Placental epithelial cell (primary cell): ENCODE data around the gene GP5. TPM values are rescaled to one million over a fixed set of nuclear protein-coding genes. Genes with fewer than 3 reads are reported as not detected.

Source experiments
- total RNA-seq: library from RNA; depleted of rRNA; stranded (reverse); fragments of >200 nt; gene quantifications from 2 replicates; pipeline ENCODE4 v1.2.3, GENCODE V29; 2012

Gene GP5
- not detected in 2 replicates for total RNA-seq

GRCh38 chr3:194399166-194399565, at the start of gene GP5:
GP5 (minus strand) TSS chr3:194399266; CDS start chr3:194398282, 984 bp downstream.

GRCh38 chr3:194369522-194370279, 29.4 kb downstream of the GP5 start, which contains the start of gene LRRC15:
LRRC15 (minus strand) TSS chr3:194369743; CDS start chr3:194361043, 8,700 bp downstream.

GRCh38 chr3:194351080-194351672, 47.9 kb downstream of the GP5 start, which contains the start of gene CPN2:
CPN2 (minus strand) TSS chr3:194351328; CDS start chr3:194342702, 8,626 bp downstream.

Other genes starting within 250 kb of the GP5 start
- gene CPN2, start 47.9 kb downstream of the GP5 start, total RNA-seq = not detected in 2 replicates
- gene LRRC15, start 29.5 kb downstream of the GP5 start, total RNA-seq = under 0.01 TPM in 1 of 2 replicates, not detected in the other
- gene ATP13A3, start 87.7 kb upstream of the GP5 start, total RNA-seq = 47.1 and 73.9 TPM in 2 replicates
- 15.5 and 23.9 TPM in 2 replicates for gene TMEM44, start 234.2 kb upstream of the GP5 start, total RNA-seq